Spleen (tissue), 7 donors: ENCODE data around the gene LIMA1.

Experiments
- POLR2A ChIP-seq, 3 donors: fragments of 450-650 bp; IDR thresholded peaks; one replicate each; pipeline ENCODE4 v1.5.1; 2017; ENCODE audit warnings: antibody characterized with exemption in 3 of 3, mild to moderate bottlenecking in 1 of 3
- POLR2AphosphoS5 ChIP-seq, 3 donors: sonication (generic); formaldehyde crosslinking; IDR thresholded peaks; one replicate each; pipeline ENCODE4 v1.5.1; 2017; ENCODE audit warnings: antibody characterized with exemption in 3 of 3
- TF ChIP-seq, protein P1 (sequence below), 11 experiments: fragments of 200-600 bp in 7 of 11; fragments of 450-650 bp in 4 of 11; sonication (generic) in 4 of 11; IDR thresholded peaks in 8 of 11; conservative IDR thresholded peaks in 3 of 11; 1 replicate in 7 of 11; 2 replicates in 4 of 11; pipeline versions ENCODE4 v1.4.0 to v1.8.0; 2016 to 2021; ENCODE audit warnings: antibody characterized with exemption in 11 of 11, inconsistent platforms in 4 of 11, mild to moderate bottlenecking in 1 of 11
- donor health status: DM: no; HTN: no; CAD: no; lungs with moderate emphysema.
- donor health status: DM: no; HTN: no; CAD: no.
- donor health status: DM: no; HTN: no; CAD: no.

DNA sequence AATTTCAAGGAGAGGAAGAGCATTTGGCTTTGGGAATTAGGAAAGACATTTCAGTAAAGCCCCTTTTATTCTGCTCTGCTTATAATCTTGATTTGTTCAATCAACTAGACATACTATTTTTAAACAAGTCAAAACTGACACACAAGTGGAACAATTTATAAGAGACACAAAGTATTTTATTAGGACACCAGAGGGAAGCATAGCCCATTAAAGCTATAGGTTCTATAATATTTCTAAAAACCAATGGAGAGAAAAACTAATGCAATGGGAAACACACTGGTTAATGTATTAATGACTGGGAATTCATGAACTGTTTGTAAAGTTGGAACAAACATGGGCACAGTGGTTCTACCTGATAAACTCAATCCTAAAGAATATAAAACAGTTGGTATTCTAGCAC lies 100.9 kb downstream of the LIMA1 start:
- TF ChIP-seq, protein P1, sequence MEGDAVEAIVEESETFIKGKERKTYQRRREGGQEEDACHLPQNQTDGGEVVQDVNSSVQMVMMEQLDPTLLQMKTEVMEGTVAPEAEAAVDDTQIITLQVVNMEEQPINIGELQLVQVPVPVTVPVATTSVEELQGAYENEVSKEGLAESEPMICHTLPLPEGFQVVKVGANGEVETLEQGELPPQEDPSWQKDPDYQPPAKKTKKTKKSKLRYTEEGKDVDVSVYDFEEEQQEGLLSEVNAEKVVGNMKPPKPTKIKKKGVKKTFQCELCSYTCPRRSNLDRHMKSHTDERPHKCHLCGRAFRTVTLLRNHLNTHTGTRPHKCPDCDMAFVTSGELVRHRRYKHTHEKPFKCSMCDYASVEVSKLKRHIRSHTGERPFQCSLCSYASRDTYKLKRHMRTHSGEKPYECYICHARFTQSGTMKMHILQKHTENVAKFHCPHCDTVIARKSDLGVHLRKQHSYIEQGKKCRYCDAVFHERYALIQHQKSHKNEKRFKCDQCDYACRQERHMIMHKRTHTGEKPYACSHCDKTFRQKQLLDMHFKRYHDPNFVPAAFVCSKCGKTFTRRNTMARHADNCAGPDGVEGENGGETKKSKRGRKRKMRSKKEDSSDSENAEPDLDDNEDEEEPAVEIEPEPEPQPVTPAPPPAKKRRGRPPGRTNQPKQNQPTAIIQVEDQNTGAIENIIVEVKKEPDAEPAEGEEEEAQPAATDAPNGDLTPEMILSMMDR (IDR thresholded peaks at IDR 0.05 in 8 of 11, conservative IDR thresholded peaks at IDR 0.05 in 3 of 11), result no peak
- no peak for TF ChIP-seq POLR2A (IDR thresholded peaks at IDR 0.05)
- no peak for TF ChIP-seq POLR2AphosphoS5 (IDR thresholded peaks at IDR 0.05)
